GM12891 (cell line): ENCODE data around the gene CRNKL1.

Source experiments
- POLR2A ChIP-seq: IDR thresholded peaks from 2 replicates; pipeline ENCODE4 v1.6.1; 2011; ENCODE audit warnings: low read depth, low read length, control low read depth
- TAF1 ChIP-seq: IDR thresholded peaks from 2 replicates; pipeline ENCODE4 v1.6.1; 2011; ENCODE audit warnings: low read depth, low read length, control low read depth

- TF ChIP-seq POLR2A (no peak), TAF1 (no peak)
Measured at GRCh38 chr20:20092827-20093226, 40.6 kb upstream of the CRNKL1 start.
